ENCODE results near the gene CD68.

Gene CD68

GRCh38 chr17:7538891-7539545 lies 40.4 kb upstream of the CD68 start:
- no peak overlapping the region for H3K4me3 ChIP-seq (replicated peaks; ENCODE audit: insufficient read depth, low read length)
- TF ChIP-seq SPI1 (IDR thresholded peaks at IDR 0.05; ENCODE audit: borderline replicate concordance, low read depth): no peak
- DNase-seq (ENCODE audit: low read depth in 1 of 2, low spot score in 1 of 2): no peak
- no peaks in the 10 kb centered on the region for H3K27me3 ChIP-seq (ENCODE audit: insufficient read depth, poor library complexity, severe bottlenecking)
- H3K27ac ChIP-seq (replicated peaks): no peak overlapping the region

GRCh38 chr17:7541074-7541621 lies 38.3 kb upstream of the CD68 start:
- DNase-seq (ENCODE audit: low read depth in 1 of 2, low spot score in 1 of 2): no peak
- TF ChIP-seq SPI1 (IDR thresholded peaks at IDR 0.05; ENCODE audit: borderline replicate concordance, low read depth): no peak
- TF ChIP-seq GABPA (IDR thresholded peaks at IDR 0.05; ENCODE audit: low read depth): no peak
- TF ChIP-seq POLR2AphosphoS5 (IDR thresholded peaks at IDR 0.05; ENCODE audit: low read depth): no peak
- TF ChIP-seq CTCF (IDR thresholded peaks at IDR 0.05; ENCODE audit: insufficient read depth, low read length): no peak
- H3K4me3 ChIP-seq (replicated peaks; ENCODE audit: insufficient read depth, low read length): no peak overlapping the region
- H3K27ac ChIP-seq (replicated peaks): no peak overlapping the region
- no peaks in the 10 kb centered on the region for H3K27me3 ChIP-seq (ENCODE audit: insufficient read depth, poor library complexity, severe bottlenecking)

- TF ChIP-seq GABPA (IDR thresholded peaks at IDR 0.05; ENCODE audit: low read depth): no peak
- no peak for TF ChIP-seq POLR2AphosphoS5 (IDR thresholded peaks at IDR 0.05; ENCODE audit: low read depth)
- no peak for TF ChIP-seq SPI1 (IDR thresholded peaks at IDR 0.05; ENCODE audit: borderline replicate concordance, low read depth)
- no peak for TF ChIP-seq CTCF (IDR thresholded peaks at IDR 0.05; ENCODE audit: insufficient read depth, low read length)
- no peak for TF ChIP-seq REST (IDR thresholded peaks at IDR 0.05; ENCODE audit: insufficient replicate concordance, low read depth)
- H3K27me3 ChIP-seq (ENCODE audit: insufficient read depth, poor library complexity, severe bottlenecking): no peaks in the 10 kb centered on the region
- DNase-seq (ENCODE audit: low read depth in 1 of 2, low spot score in 1 of 2): no peak
These were observed 34.5 kb upstream of the CD68 start for GRCh38 chr17:7544911-7545310.

GRCh38 chr17:7548585-7549400 lies 30.6 kb upstream of the CD68 start, which contains the start of gene TNFSF12:
Gene TNFSF12 (plus strand): TSS chr17:7549058. CDS start chr17:7549154, 96 bp downstream.
- Histone ChIP-seq H3K4me3 (replicated peaks; ENCODE audit: insufficient read depth, low read length) (no peak within 1 kb of the TSS), H3K27ac (replicated peaks) (no peak within 1 kb of the TSS), H3K27me3 (ENCODE audit: insufficient read depth, poor library complexity, severe bottlenecking) (no peaks in the 10 kb centered on the region)
- DNase-seq (ENCODE audit: low read depth in 1 of 2, low spot score in 1 of 2): no peak
- TF ChIP-seq GABPA (IDR thresholded peaks at IDR 0.05; ENCODE audit: low read depth) (no peak), REST (IDR thresholded peaks at IDR 0.05; ENCODE audit: insufficient replicate concordance, low read depth) (no peak), SPI1 (IDR thresholded peaks at IDR 0.05; ENCODE audit: borderline replicate concordance, low read depth) (no peak), POLR2AphosphoS5 (IDR thresholded peaks at IDR 0.05; ENCODE audit: low read depth) (no peak), CTCF (IDR thresholded peaks at IDR 0.05; ENCODE audit: insufficient read depth, low read length) (no peak)

More at GRCh38 chr17:7544911-7545310, 34.5 kb upstream of the CD68 start:
- H3K27ac ChIP-seq (replicated peaks): no peak overlapping the region
- no peak overlapping the region for H3K4me3 ChIP-seq (replicated peaks; ENCODE audit: insufficient read depth, low read length)

All from HL-60 (cell line).